Measurements from ENCODE around the gene RRP1B. TPM values are rescaled to one million over a fixed set of nuclear protein-coding genes. Genes with fewer than 3 reads are reported as not detected.

RRP1B gene
- total and polyA plus RNA-seq, 5 donors from 2014 or later = 26.2 to 37.7 (median 28.7) TPM

DNA sequence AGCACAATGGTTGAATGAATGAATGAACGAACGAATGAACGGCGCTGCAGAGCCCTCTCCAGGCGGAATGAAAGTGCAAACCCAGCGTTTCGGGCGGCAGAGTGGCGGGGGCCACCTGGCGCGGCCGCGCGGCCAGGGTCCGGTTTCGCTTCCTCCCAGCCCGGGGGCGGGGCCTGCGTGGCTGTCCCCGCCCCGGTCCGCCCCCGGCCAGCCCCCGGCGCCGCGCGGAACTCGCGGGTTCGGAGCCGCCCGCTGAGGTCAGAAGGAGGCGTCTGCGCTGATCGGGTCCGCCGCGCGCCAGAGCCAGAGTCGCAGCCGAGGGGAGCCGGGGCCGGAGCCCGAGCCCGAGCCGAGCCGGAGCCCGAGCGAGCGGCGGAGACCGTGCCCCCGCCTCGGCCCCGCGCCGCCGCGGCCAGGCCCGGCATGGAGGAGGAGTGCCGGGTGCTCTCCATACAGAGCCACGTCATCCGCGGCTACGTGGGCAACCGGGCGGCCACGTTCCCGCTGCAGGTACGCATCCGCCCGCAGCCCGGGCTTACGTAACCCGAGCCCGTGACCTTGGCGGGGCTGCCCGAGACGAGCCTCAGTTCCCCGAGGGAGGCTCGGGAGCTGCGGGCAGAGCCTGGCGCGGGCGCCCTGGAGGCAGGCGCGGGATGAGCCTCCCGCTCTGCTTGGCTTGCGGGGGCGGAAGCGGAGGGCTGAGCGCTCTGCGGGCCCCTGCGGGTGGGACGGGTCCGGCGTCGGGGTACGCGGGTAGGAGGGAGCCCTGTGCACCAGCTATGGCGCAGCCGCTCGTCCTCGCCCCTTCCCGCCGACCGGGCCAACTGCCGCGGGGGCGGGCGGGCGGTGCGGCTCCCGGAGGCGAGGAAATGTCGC is 59.8 kb downstream of the RRP1B start, which contains the start of gene PDXK:
TSS of gene PDXK (plus strand) at position 258 of the 876 bp plus-strand sequence. CDS start at position 424, 166 bp downstream.
- Histone ChIP-seq H3K4me1 (ENCODE audit: control insufficient read depth, insufficient read depth, low read length, poor library complexity, severe bottlenecking) (peaks cover 31% of the 10 kb centered on the region), H3K27me3 (ENCODE audit: control insufficient read depth, insufficient read depth, low read length) (no peaks in the 10 kb centered on the region), H3K27ac (ENCODE audit: insufficient read depth, low read length, poor library complexity, severe bottlenecking) (peak within 1 kb of the TSS; percentile 77), H3K4me3 (ENCODE audit: low read depth, low read length) (peak within 1 kb of the TSS; percentile 70), H3K9me3 (ENCODE audit: control insufficient read depth in 2 of 2, low read length in 2 of 2) (no peaks in the 10 kb centered on the region), H3K36me3 (ENCODE audit: control insufficient read depth, insufficient read depth, low read length) (peaks cover 2% of the 10 kb centered on the region)
- DNase-seq (peak; percentile 71 to 86 (median 82)), ATAC-seq (ENCODE audit: low read depth in 2 of 2) (peak; percentile 79 to 83)
- Mint-ChIP-seq H3K9me3 (no peaks in the 10 kb centered on the region), H3K4me3 (peak within 1 kb of the TSS; percentile 85 to 96 (median 88)), H3K27me3 (peaks cover 10% of the 10 kb centered on the region), H3K36me3 (no peaks in the 10 kb centered on the region), H3K4me1 (peaks cover 0 to 33% (median 12%) of the 10 kb centered on the region in 4 donors), H3K27ac (peak within 1 kb of the TSS; percentile 77 to 90 (median 88))

DNA sequence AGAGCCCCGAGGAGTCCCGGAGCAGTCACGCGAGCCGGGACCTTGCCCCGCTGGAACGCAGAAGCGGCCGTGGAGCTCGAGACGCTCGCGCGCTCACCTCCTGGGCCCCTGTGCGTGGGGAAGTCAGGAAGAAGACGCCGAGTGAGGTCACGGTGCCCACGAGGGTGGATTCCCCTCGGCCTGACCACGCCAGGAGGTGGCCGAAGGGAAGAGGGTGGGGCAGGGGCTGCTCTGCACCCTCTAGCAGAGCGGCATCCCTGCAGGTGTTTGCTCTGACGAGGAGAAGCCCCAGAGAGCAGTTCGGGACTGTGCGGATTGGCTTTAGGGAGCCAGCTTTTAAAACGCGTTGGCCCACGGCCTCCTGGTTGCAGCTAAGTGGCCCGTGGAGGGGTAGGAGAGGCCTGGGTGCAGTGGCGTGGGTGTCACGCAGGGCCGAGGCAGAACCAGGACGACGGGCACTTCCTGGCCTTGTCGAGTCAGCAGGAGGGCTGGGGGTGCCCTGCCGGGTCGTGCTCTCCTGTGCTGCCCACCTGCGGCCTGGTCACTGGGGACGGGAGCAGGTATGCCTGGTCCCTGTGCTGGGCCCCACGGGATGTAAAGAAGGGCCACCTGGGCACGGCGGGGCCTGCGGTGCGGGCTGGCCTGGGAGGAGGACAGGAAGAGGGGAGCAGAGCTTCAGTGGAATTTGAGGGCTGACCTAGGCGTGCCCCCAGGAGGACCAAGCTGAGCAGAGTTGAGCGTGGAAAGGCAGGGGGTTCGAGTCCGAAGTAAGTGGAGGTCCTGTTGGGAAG is 60.6 kb downstream of the RRP1B start:
- Histone ChIP-seq H3K4me3 (ENCODE audit: low read depth, low read length) (peak overlapping the region; percentile 70), H3K9me3 (ENCODE audit: control insufficient read depth in 2 of 2, low read length in 2 of 2) (no peaks in the 10 kb centered on the region), H3K27ac (ENCODE audit: insufficient read depth, low read length, poor library complexity, severe bottlenecking) (peak overlapping the region; percentile 77), H3K27me3 (ENCODE audit: control insufficient read depth, insufficient read depth, low read length) (no peaks in the 10 kb centered on the region), H3K4me1 (ENCODE audit: control insufficient read depth, insufficient read depth, low read length, poor library complexity, severe bottlenecking) (peaks cover 31% of the 10 kb centered on the region), H3K36me3 (ENCODE audit: control insufficient read depth, insufficient read depth, low read length) (peaks cover 2% of the 10 kb centered on the region)
- ATAC-seq (ENCODE audit: low read depth in 2 of 2) (peak in 1 of 2 donors; percentile 8), DNase-seq (peak in 1 of 3 donors; percentile 39)
- Mint-ChIP-seq H3K9me3 (no peaks in the 10 kb centered on the region), H3K4me1 (peaks cover 0 to 33% (median 12%) of the 10 kb centered on the region in 4 donors), H3K36me3 (no peaks in the 10 kb centered on the region), H3K4me3 (peak overlapping the region; percentile 84 to 88 (median 86)), H3K27me3 (peaks cover 9% of the 10 kb centered on the region), H3K27ac (peak overlapping the region; percentile 76 to 88 (median 77))

DNA sequence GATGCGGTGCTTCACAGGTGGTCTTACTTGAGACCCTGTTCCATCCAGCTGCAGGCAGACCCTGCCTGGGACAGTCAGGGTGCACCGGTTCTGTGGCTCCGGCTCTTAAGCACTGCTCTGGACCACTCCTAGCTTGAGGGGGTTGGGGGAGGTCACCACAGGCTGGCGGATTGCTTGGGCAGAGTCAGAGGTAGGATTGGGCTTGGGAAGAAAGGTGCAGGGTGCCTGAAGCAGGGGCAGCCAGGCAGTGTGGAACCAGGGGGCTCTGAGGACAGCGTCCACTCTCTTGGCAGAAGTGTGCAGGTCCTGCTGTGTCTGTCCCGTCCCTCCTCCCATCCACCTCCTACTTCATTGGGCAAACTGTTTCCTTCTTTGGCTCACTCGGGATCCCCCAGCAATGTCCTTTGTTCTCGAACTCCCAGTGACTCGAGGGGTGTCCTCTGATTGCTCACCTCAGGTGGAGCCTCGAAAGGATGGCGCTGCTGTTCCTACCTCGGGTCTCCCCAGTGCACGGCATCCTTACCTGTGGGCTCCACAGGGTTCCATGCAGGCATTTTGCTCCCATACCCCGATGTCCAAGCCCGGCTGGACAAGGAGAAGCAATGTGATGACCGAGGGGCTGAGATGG is 61.3 kb downstream of the RRP1B start:
- no peak overlapping the region for H3K27ac ChIP-seq (ENCODE audit: insufficient read depth, low read length, poor library complexity, severe bottlenecking)
- H3K36me3 ChIP-seq (ENCODE audit: control insufficient read depth, insufficient read depth, low read length) = peaks cover 2% of the 10 kb centered on the region
- no peaks in the 10 kb centered on the region for H3K36me3 Mint-ChIP-seq
- peak overlapping the region in 2 of 3 donors; percentile 43 to 76 for H3K27ac Mint-ChIP-seq
- DNase-seq (no peak), ATAC-seq (ENCODE audit: low read depth in 2 of 2) (no peak)
- peak overlapping the region; percentile 58 for H3K4me3 ChIP-seq (ENCODE audit: low read depth, low read length)
- H3K9me3 ChIP-seq (ENCODE audit: control insufficient read depth in 2 of 2, low read length in 2 of 2) = no peaks in the 10 kb centered on the region
- no peaks in the 10 kb centered on the region for H3K9me3 Mint-ChIP-seq
- peaks cover 0 to 33% (median 12%) of the 10 kb centered on the region in 4 donors for H3K4me1 Mint-ChIP-seq
- peaks cover 4% of the 10 kb centered on the region for H3K27me3 Mint-ChIP-seq
- H3K4me3 Mint-ChIP-seq = peak overlapping the region; percentile 84 to 88 (median 86)
- H3K4me1 ChIP-seq (ENCODE audit: control insufficient read depth, insufficient read depth, low read length, poor library complexity, severe bottlenecking) = peaks cover 31% of the 10 kb centered on the region
- H3K27me3 ChIP-seq (ENCODE audit: control insufficient read depth, insufficient read depth, low read length) = no peaks in the 10 kb centered on the region

DNA sequence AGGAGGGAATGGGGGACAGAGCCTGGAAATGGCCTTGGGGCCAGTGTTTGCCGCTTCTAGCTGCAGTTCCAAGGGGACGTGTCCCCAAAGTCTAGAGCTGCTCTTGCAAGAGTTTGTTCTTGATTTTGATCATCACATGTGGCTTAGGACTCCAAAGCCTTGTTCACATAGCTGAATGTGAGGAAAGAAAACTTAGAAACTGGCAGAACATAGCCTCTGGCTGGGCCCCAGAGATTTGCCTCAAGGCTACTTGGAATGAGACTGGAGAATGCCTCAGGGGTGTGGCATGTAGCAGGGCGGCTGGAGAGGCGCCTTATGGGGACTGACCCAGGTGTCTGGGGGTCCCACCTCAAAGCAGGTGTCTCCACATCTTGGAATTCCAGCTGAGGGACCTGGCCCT is 61.8 kb downstream of the RRP1B start:
- peaks cover 2% of the 10 kb centered on the region for H3K36me3 ChIP-seq (ENCODE audit: control insufficient read depth, insufficient read depth, low read length)
- H3K4me3 ChIP-seq (ENCODE audit: low read depth, low read length) = no peak overlapping the region
- H3K9me3 Mint-ChIP-seq = no peaks in the 10 kb centered on the region

DNA sequence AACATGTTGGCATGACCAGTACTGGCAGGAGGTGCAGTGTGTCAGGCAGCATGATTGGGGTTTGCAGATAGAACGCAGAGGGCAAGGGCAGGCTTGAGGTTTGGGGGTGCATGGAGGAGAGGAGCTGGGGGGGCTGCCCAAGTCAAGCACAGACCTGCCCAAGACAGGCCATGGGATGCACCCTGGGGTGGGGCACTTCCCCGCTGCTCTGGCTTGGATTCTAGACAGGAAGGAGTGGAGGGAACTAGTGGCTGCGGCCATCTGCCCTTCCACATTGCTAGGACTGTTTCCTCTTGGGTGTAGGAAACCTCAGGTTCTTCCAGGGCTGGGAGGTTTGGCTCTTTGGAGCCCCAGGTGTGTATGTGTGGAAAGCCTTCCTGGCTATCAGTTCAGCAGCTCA is 62.6 kb downstream of the RRP1B start:
- H3K27ac ChIP-seq (ENCODE audit: insufficient read depth, low read length, poor library complexity, severe bottlenecking) = no peak overlapping the region
- ATAC-seq (ENCODE audit: low read depth in 2 of 2) (no peak), DNase-seq (no peak)
- Mint-ChIP-seq H3K36me3 (peaks cover 3% of the 10 kb centered on the region), H3K27ac (peak overlapping the region in 1 of 3 donors; percentile 47), H3K27me3 (peaks cover 4% of the 10 kb centered on the region), H3K4me1 (peaks cover 0 to 40% (median 14%) of the 10 kb centered on the region in 4 donors), H3K4me3 (peak overlapping the region; percentile 1 to 85 (median 78)), H3K9me3 (no peaks in the 10 kb centered on the region)
- peaks cover 2% of the 10 kb centered on the region for H3K36me3 ChIP-seq (ENCODE audit: control insufficient read depth, insufficient read depth, low read length)
- no peaks in the 10 kb centered on the region for H3K9me3 ChIP-seq (ENCODE audit: control insufficient read depth in 2 of 2, low read length in 2 of 2)
- no peaks in the 10 kb centered on the region for H3K27me3 ChIP-seq (ENCODE audit: control insufficient read depth, insufficient read depth, low read length)
- H3K4me3 ChIP-seq (ENCODE audit: low read depth, low read length) = no peak overlapping the region
- H3K4me1 ChIP-seq (ENCODE audit: control insufficient read depth, insufficient read depth, low read length, poor library complexity, severe bottlenecking) = peaks cover 33% of the 10 kb centered on the region

More for the DNA sequence above, 61.8 kb downstream of the RRP1B start:
- H3K27ac ChIP-seq (ENCODE audit: insufficient read depth, low read length, poor library complexity, severe bottlenecking) = no peak overlapping the region
- no peaks in the 10 kb centered on the region for H3K9me3 ChIP-seq (ENCODE audit: control insufficient read depth in 2 of 2, low read length in 2 of 2)
- Mint-ChIP-seq H3K4me1 (peaks cover 0 to 36% (median 13%) of the 10 kb centered on the region in 4 donors), H3K27ac (no peak overlapping the region), H3K4me3 (peak overlapping the region; percentile 83 to 88 (median 84)), H3K27me3 (peaks cover 4% of the 10 kb centered on the region), H3K36me3 (no peaks in the 10 kb centered on the region)
- ATAC-seq (ENCODE audit: low read depth in 2 of 2) = no peak
- H3K4me1 ChIP-seq (ENCODE audit: control insufficient read depth, insufficient read depth, low read length, poor library complexity, severe bottlenecking) = peaks cover 31% of the 10 kb centered on the region
- no peak for DNase-seq
- no peaks in the 10 kb centered on the region for H3K27me3 ChIP-seq (ENCODE audit: control insufficient read depth, insufficient read depth, low read length)

DNA sequence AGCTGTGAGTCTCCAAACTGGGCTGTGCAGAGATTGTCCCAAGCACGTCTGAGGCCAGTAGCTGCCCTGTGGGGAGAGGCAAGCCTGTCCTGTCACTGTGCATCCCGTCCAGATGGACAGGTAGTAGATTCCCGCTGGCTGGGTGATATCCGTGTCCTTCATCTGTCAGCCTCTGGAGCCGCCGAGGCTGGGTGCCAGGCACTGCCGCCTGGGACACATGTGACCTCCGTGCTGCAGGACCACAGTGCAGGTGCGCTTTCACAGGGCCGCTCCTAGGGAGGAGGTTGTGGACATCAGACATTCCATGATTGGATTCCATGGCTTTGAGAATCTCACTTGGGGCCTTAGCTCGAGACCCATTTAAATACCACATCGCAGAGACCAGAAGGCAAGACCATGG is 64.3 kb downstream of the RRP1B start:
- Histone ChIP-seq H3K36me3 (ENCODE audit: control insufficient read depth, insufficient read depth, low read length) (peaks cover 2% of the 10 kb centered on the region), H3K4me3 (ENCODE audit: low read depth, low read length) (no peak overlapping the region), H3K4me1 (ENCODE audit: control insufficient read depth, insufficient read depth, low read length, poor library complexity, severe bottlenecking) (peaks cover 46% of the 10 kb centered on the region), H3K27ac (ENCODE audit: insufficient read depth, low read length, poor library complexity, severe bottlenecking) (no peak overlapping the region), H3K9me3 (ENCODE audit: control insufficient read depth in 2 of 2, low read length in 2 of 2) (no peaks in the 10 kb centered on the region), H3K27me3 (ENCODE audit: control insufficient read depth, insufficient read depth, low read length) (no peaks in the 10 kb centered on the region)
- H3K36me3 Mint-ChIP-seq = peaks cover 3% of the 10 kb centered on the region
- DNase-seq (no peak), ATAC-seq (ENCODE audit: low read depth in 2 of 2) (no peak)
- no peaks in the 10 kb centered on the region for H3K27me3 Mint-ChIP-seq
- H3K4me1 Mint-ChIP-seq = peaks cover 0 to 53% (median 22%) of the 10 kb centered on the region in 4 donors
- H3K9me3 Mint-ChIP-seq = no peaks in the 10 kb centered on the region
- peak overlapping the region in 1 of 4 donors; percentile 84 for H3K4me3 Mint-ChIP-seq
- no peak overlapping the region for H3K27ac Mint-ChIP-seq
